Adrenal gland (tissue), 12 donors: ENCODE data around the gene USP8. TPM values are rescaled to one million over a fixed set of nuclear protein-coding genes. Genes with fewer than 3 reads are reported as not detected.

Experiments used
- DNase-seq, 7 donors: peaks; one replicate each; pipeline ENCODE4 v3.0.0-alpha.2; 2019 to 2020
- H3K27ac ChIP-seq, 5 donors: fragments of 200-600 bp; sonication (generic) in 4 of 5; 1 replicate in 3 of 5; 2 replicates in 2 of 5; pipeline versions ENCODE4 v1.5.1 to v1.8.0; 2016 to 2020; ENCODE audit warnings: mild to moderate bottlenecking in 1 of 5
- H3K27me3 ChIP-seq: fragments of 200-600 bp; 2 replicates; pipeline ENCODE4 v1.8.0; 2021
- H3K36me3 ChIP-seq, 2 donors: fragments of 200-600 bp; replicated peaks in 1 of 2; 1 replicate in 1 of 2; 2 replicates in 1 of 2; pipeline versions ENCODE4 v1.5.1 to v1.8.0; 2018 to 2022
- H3K4me1 ChIP-seq, 2 donors: fragments of 200-600 bp; replicated peaks in 1 of 2; 1 replicate in 1 of 2; 2 replicates in 1 of 2; pipeline versions ENCODE4 v1.5.1 to v1.8.0; 2018 to 2021
- H3K4me3 ChIP-seq, 4 donors: fragments of 200-600 bp; sonication (generic) in 3 of 4; one replicate each; pipeline ENCODE4 v1.5.1; 2016 to 2018
- H3K9me3 ChIP-seq, 3 donors: fragments of 200-600 bp; sonication (generic) in 1 of 3; replicated peaks in 1 of 3; 1 replicate in 2 of 3; 2 replicates in 1 of 3; pipeline versions ENCODE4 v1.5.1 to v1.8.0; 2016 to 2021
- POLR2A ChIP-seq, 2 donors: fragments of 450-650 bp; IDR thresholded peaks; one replicate each; pipeline ENCODE4 v1.6.1; 2017; ENCODE audit warnings: antibody characterized with exemption in 2 of 2, mild to moderate bottlenecking in 2 of 2, moderate library complexity in 1 of 2
- WGBS, 4 donors: extraction: QIAGEN DNeasy Blood & Tissue Kit in 2 of 4; methylation state at CpG; one replicate each; pipeline versions ENCODE4 v1.1.5 to v1.1.7; 2013 to 2017; 5-methylcytosine and 5-hydroxymethylcytosine counted together
- intact Hi-C, 2 donors: fragments of 100-400 bp; cut with DNase I; formaldehyde crosslinking; loops; one replicate each; pipeline versions ENCODE4 v1.14.1 to v1.15.0; 2022 to 2023
- polyA plus RNA-seq, 3 donors: library from polyadenylated mRNA; stranded (reverse); fragments of 200-250 nt in 2 of 3; fragments of 350-450 nt in 1 of 3; fragmentation: Illumina TruSeq in 1 of 3; extraction: RNeasy Lipid Tissue Mini Kit (QIAGEN cat#74804) in 1 of 3; gene quantifications; one replicate each; pipeline ENCODE4 v1.2.3, GENCODE V29; 2013 to 2014
- small RNA-seq, 2 donors: library from RNA; depleted of rRNA; stranded (forward); fragments of <200 nt; gene quantifications; one replicate each; pipeline ENCODE3, GENCODE V24; 2016
- total RNA-seq, 9 donors: library from RNA; depleted of rRNA in 4 of 9; stranded (reverse); fragments of >200 nt in 4 of 9; fragments of 120-200 nt in 1 of 9; fragmentation: NEBNext Ultra II Directional in 1 of 9; extraction: Animal tissue kit (Norgen Biotek cat#: 25700) in 1 of 9; gene quantifications; one replicate each; pipeline versions ENCODE4 v1.1.0 to v1.2.4, GENCODE V29; 2013 to 2023
- TF ChIP-seq, protein P1 (sequence below), 6 experiments: fragments of 450-650 bp in 4 of 6; fragments of 200-600 bp in 2 of 6; sonication (generic) in 1 of 6; IDR thresholded peaks; 1 replicate in 5 of 6; 2 replicates in 1 of 6; pipeline versions ENCODE4 v1.5.1 to v1.8.0; 2016 to 2021; ENCODE audit warnings: antibody characterized with exemption in 6 of 6, mild to moderate bottlenecking in 2 of 6, moderate library complexity in 1 of 6
- donor health status: healthy with polysubstance abuse.
- donor health status: Bipolar disorder and iron deficiency.
- donor health status: DM: yes; HTN: yes; CAD: no.
- donor health status: DM: no; HTN: no; CAD: no.
- donor health status: DM: no; HTN: no; CAD: no.
- donor health status: DM: yes; HTN: yes; CAD: no.

The USP8 gene
- total and polyA plus RNA-seq, 12 donors: 15.4 to 81.6 (median 60.2) TPM

DNA sequence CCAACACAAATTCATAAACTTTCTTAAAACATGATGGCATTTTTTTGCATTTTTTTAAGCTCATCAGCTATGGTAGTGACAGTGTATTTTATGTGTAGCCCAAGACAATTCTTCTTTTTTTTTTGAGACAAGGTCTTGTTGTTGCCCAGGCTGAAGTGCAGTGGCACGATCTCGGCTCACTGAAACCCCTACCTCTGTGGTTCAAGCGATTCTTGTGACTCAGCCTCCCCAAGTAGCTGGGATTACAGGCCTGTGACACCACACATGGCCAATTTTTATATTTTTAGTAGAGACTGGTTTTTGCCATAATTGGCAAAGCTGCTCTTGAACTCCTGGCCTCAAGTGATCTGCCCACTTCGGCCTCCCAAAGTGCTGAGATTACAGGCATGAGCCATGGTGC lies 139.6 kb downstream of the USP8 start:
- H3K27me3 ChIP-seq: no peaks in the 10 kb centered on the region
- H3K27ac ChIP-seq: no peak overlapping the region
- H3K4me1 ChIP-seq: no peaks in the 10 kb centered on the region
- intact Hi-C loops: no loop called here
- no peak for TF ChIP-seq POLR2A (IDR thresholded peaks at IDR 0.05)
- TF ChIP-seq, protein P1, sequence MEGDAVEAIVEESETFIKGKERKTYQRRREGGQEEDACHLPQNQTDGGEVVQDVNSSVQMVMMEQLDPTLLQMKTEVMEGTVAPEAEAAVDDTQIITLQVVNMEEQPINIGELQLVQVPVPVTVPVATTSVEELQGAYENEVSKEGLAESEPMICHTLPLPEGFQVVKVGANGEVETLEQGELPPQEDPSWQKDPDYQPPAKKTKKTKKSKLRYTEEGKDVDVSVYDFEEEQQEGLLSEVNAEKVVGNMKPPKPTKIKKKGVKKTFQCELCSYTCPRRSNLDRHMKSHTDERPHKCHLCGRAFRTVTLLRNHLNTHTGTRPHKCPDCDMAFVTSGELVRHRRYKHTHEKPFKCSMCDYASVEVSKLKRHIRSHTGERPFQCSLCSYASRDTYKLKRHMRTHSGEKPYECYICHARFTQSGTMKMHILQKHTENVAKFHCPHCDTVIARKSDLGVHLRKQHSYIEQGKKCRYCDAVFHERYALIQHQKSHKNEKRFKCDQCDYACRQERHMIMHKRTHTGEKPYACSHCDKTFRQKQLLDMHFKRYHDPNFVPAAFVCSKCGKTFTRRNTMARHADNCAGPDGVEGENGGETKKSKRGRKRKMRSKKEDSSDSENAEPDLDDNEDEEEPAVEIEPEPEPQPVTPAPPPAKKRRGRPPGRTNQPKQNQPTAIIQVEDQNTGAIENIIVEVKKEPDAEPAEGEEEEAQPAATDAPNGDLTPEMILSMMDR (IDR thresholded peaks at IDR 0.05): no peak
- WGBS, 4 donors: 95 to 99% (median 98%) methylated on average over 4 of the region's 4 CpGs
- H3K36me3 ChIP-seq: peaks cover 0 to 6% of the 10 kb centered on the region in 2 donors
- DNase-seq: no peak
- no peaks in the 10 kb centered on the region for H3K9me3 ChIP-seq
- H3K4me3 ChIP-seq: no peak overlapping the region

Small RNAs within 50 kb of the gene (small RNA-seq; reads per million reads assigned to genes)
- 0.08 to 0.24 reads per million in 2 donors for gene RNA5SP395

Other genes starting within 250 kb of the USP8 start
- gene SLC27A2, start 242.2 kb upstream of the USP8 start, total RNA-seq: 10 to 100 TPM in 8 of 9 donors, under 1 TPM in 1; 0.22 to 49.5 (median 34.4) TPM
- gene SLC27A2, start 242.2 kb upstream of the USP8 start, polyA plus RNA-seq: 10 to 100 TPM in 1 of 3 donors, 1 to 10 TPM in 2; 8.0 to 13.0 (median 8.1) TPM
- gene HDC, start 158.7 kb upstream of the USP8 start, total RNA-seq: under 1 TPM in 4 of 9 donors, not detected in 5; 0.11 to 0.28 (median 0.19) TPM
- gene HDC, start 158.7 kb upstream of the USP8 start, polyA plus RNA-seq: under 1 TPM in 2 of 3 donors, not detected in 1; 0.13 to 0.32 TPM
- gene GABPB1, start 69.2 kb upstream of the USP8 start, total RNA-seq: 10 to 100 TPM; 12.6 to 24.3 (median 14.7) TPM
- gene GABPB1, start 69.2 kb upstream of the USP8 start, polyA plus RNA-seq: 10 to 100 TPM in 1 of 3 donors, 1 to 10 TPM in 2; 3.7 to 23.4 (median 7.2) TPM
- gene USP50, start 122.3 kb downstream of the USP8 start, total RNA-seq: under 1 TPM in 2 of 9 donors, not detected in 7; 0.49 to 0.55 TPM
- not detected for gene USP50, start 122.3 kb downstream of the USP8 start, polyA plus RNA-seq